Bronchial epithelial cell (primary cell): Measurements from ENCODE around the gene SFMBT2. TPM values are rescaled to one million over a fixed set of nuclear protein-coding genes. Genes with fewer than 3 reads are reported as not detected.

Experiments used
- DNase-seq: peaks from one replicate; pipeline ENCODE4 v3.0.0-alpha.2; 2010; ENCODE audit warnings: low read depth
- FAIRE-seq: peaks from 2 replicates; lab custom pipeline; 2011; peaks lifted over from hg19 to GRCh38; lab: Jason Lieb, UNC
- H3K27me3 ChIP-seq: 2 replicates; pipeline ENCODE4 v1.5.1; 2011; ENCODE audit warnings: low read length; ENCODE audit not compliant: control insufficient read depth, insufficient read depth
- H3K36me3 ChIP-seq: 2 replicates; pipeline ENCODE4 v1.5.1; 2011; ENCODE audit warnings: low read length; ENCODE audit not compliant: control insufficient read depth, insufficient read depth
- H3K4me3 ChIP-seq: 2 replicates; pipeline ENCODE4 v1.5.1; 2011; ENCODE audit warnings: mild to moderate bottlenecking, low read depth, low read length, control low read depth
- total RNA-seq: library from RNA; depleted of rRNA; stranded (reverse); fragments of >200 nt; gene quantifications from 2 replicates; pipeline ENCODE4 v1.2.1, GENCODE V29; 2014
- TF ChIP-seq, protein P1 (sequence below): IDR thresholded peaks from 2 replicates; pipeline ENCODE4 v1.5.1; 2011; ENCODE audit warnings: mild to moderate bottlenecking, moderate library complexity, low read length, control low read depth, inconsistent platforms; ENCODE audit not compliant: insufficient read depth, severe bottlenecking

SFMBT2 gene
- total RNA-seq, 1 donor from 2014 or later = under 0.01 TPM

DNA sequence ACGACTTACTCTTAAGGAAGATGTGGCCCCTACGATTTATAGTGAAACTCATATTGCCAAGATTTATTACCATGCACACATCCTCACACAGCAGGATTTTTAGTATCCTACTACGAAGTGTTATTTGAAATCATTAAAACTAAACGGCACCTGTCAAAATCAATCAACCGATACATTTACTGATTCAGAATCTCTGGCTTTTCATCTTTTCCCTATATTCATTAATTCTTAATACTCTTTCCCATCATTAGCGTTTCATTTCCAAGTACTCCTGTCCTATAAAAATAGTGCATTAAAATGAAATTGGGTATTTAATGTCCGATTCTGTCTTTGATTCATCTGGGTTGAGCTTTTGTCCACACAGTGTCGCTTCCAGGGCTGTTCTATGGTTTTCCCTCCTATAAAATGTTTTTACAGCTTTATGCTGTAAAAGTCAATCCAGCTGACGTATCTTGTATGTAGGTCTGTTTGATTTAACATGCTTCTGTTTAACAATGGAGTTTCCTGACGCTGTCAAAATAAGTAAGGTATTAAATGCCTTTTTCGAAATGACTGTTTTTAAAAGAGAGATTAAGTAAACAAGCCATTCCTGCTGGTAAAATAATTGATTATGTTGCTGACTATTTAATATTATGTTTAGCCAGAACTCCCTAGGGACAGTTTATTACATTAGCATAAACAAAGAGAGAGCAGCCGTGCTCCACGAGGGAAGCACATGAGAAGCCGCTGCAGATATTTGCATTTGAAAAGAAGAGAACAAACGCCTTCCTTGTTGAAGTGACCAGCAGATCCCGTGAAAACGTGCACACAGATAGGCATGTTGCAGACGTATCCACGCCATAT lies 22.3 kb upstream of the SFMBT2 start:
- TF ChIP-seq, protein P1, sequence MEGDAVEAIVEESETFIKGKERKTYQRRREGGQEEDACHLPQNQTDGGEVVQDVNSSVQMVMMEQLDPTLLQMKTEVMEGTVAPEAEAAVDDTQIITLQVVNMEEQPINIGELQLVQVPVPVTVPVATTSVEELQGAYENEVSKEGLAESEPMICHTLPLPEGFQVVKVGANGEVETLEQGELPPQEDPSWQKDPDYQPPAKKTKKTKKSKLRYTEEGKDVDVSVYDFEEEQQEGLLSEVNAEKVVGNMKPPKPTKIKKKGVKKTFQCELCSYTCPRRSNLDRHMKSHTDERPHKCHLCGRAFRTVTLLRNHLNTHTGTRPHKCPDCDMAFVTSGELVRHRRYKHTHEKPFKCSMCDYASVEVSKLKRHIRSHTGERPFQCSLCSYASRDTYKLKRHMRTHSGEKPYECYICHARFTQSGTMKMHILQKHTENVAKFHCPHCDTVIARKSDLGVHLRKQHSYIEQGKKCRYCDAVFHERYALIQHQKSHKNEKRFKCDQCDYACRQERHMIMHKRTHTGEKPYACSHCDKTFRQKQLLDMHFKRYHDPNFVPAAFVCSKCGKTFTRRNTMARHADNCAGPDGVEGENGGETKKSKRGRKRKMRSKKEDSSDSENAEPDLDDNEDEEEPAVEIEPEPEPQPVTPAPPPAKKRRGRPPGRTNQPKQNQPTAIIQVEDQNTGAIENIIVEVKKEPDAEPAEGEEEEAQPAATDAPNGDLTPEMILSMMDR = no peak
- DNase-seq (no peak), FAIRE-seq (no peak)
- Histone ChIP-seq H3K27me3 (no peaks in the 10 kb centered on the region), H3K4me3 (no peak overlapping the region), H3K36me3 (no peaks in the 10 kb centered on the region)

DNA sequence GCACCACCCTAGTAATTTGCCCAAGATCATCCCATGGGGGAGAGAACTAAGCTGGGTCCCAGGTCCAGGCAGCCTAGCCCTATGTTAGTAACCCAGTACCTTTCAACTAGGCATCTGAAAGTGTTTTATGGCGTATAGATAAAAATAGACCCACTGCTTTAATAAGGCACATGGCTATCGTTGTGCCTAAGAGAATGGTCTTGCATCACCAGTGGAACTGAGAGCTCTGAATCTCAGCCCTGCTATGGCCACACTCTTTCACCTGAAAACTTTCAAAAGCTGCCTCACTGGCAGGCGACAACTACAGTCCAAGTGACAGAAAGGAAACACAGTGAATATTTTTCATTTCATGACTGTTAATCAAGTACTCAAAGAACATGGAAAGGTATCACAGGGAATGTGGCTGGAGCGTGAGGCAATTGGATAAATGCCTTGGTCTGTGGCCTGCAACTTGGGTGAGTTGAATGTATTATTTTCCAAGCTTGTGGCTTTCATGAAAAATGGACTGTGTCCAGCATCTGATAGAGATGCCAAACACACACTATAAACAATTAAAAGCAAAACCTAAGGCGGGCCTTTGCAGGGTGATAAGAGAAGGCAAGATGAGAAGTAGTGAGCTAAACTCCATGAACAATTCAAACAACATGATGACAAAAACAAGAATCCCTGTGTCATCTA lies 18.0 kb upstream of the SFMBT2 start:
- TF ChIP-seq, protein P1 = no peak
- Histone ChIP-seq H3K27me3 (no peaks in the 10 kb centered on the region), H3K36me3 (no peaks in the 10 kb centered on the region), H3K4me3 (no peak overlapping the region)
- no peak for FAIRE-seq
- no peak for DNase-seq

DNA sequence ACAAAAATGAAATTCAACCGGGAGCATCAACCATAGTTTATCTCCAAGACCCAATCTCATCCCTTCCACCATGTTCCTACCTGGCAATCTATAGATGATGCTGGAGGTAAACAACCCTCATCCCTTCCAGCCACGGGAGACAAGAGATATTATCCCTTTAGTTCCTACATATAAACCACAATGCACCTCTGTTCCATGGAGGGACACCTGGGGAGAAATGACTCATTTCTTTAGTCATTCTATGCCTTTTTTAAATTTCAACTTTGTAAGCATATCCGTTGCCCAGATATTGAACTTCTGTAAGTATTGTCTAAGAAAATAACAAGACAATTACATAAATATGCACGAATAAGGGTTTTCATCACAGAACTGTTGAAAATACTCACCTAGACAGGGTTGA lies 15.5 kb upstream of the SFMBT2 start:
- Histone ChIP-seq H3K4me3 (no peak overlapping the region), H3K27me3 (no peaks in the 10 kb centered on the region), H3K36me3 (no peaks in the 10 kb centered on the region)
- FAIRE-seq (no peak), DNase-seq (no peak)
- TF ChIP-seq, protein P1 = no peak

DNA sequence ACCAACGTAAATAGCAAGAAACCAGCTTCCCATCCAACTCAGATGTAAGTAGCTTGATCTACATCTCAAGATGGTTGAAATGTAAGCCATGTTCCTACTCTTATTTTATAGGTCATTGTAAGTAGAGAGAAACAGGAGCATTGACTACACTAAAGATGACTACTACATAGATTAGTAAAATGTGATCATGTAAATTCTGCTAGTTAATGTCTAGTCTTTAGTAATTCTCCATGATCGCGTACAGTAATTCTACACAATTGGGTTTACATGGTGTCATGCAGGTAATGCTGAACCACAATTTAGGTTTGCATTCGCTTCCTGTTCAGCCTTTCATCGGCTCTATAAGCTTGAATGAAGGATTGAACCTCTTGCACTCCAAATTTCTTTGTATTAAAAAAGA lies 14.9 kb upstream of the SFMBT2 start:
- TF ChIP-seq, protein P1 = no peak
- Histone ChIP-seq H3K27me3 (no peaks in the 10 kb centered on the region), H3K4me3 (no peak overlapping the region), H3K36me3 (no peaks in the 10 kb centered on the region)
- DNase-seq (no peak), FAIRE-seq (no peak)

DNA sequence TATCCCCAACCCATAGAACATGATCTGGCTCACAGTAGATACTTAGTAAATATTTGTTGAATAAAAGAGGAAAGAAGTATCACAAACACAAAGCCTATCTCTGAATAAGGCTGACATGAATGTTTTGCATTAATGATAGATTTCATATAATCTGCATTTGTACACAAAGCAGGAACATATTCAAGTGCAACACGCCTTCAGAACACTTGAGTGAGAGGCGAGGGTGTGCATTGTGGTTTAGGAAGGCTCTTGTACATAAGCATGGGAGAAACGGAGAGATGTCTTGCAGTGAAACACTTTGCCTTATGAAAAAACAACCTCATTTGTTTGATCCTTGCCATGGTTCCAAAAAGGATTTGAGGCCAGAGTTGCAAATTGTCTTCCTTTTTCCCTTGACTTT lies 14.1 kb upstream of the SFMBT2 start:
- Histone ChIP-seq H3K36me3 (no peaks in the 10 kb centered on the region), H3K27me3 (no peaks in the 10 kb centered on the region), H3K4me3 (no peak overlapping the region)
- DNase-seq (no peak), FAIRE-seq (no peak)
- TF ChIP-seq, protein P1 = no peak
